ENCODE measurements around the gene SLX4IP. TPM values are rescaled to one million over a fixed set of nuclear protein-coding genes. Genes with fewer than 3 reads are reported as not detected.

Gene SLX4IP
- total RNA-seq, 2 donors from 2014 or later = 1.8 to 3.3 TPM

DNA sequence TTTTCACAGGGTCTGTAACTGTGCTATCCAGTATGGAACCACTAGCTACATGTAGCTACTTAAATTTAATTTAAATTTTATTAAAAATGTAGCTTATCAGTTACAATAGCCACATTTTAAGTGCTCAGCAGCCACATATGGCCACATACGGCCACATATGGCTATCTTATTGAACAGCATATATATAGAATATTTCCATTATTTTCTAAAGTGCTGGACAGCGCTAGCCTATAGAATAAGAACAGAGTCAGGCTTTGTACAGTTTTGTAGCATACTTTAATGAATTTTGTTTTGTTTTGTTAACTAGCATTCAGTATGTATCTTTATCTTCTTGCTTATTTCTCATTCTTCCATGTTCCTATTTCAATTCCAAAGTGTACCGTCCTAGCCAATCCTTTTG lies 120.3 kb downstream of the SLX4IP start:
- intact Hi-C loops (cut with DNase I) = loop anchor here in 1 of 2 donors (10.0 kb wide), 1 partner anchor 109 kb away; no protein-coding TSS in a partner anchor
- no peak for DNase-seq (ENCODE audit: low spot score)

DNA sequence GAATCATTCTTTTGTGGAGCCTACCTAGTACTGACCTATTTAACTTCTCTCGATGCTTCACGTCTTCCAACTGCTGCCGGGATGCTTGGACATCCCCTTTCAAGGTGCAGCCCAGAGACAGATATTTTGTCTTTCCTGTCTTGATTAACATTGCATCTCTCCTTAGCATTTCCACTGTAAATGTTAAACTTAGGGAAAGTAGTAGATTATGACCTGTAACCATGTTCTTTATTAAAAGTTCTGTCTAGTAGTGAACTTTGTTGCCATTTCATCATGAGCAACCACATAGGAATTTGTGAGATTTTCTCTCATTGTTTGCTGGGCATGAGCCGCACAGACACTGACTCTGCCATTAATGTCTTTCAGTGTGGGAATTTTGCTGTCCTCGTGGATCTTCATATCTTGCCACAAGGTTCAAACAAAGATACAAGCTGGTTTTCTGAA lies 120.8 kb downstream of the SLX4IP start:
- intact Hi-C loops (cut with DNase I) = loop anchor here (1.0 to 10.0 kb wide), 2 partner anchors 35 to 109 kb away; no protein-coding TSS in a partner anchor

DNA sequence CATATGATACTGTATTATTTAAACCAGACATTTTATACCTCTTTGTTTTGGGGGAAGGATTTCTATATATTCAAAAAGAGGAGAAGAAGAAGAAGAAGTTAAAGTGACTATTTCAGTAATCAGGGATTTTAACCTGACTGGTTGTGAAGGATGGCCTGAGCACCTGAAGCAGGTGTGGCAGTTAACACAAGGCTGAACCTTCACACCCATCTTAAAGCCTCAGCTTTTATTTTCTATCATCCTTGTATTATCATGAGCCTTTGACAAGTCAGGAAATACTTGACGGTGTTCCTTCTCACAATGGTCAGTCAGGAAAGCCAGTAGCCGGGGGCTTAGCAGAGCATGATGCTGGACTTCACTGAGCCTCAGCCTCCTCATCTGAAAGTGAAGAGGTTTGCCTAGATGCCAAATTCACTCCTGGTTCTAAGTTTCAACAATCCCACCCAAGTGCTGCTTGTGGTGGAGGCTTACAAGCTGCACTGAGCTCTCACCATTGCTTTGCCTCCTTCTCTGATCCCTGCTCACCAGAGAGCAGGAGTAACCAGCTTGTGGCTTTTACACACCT lies 121.5 kb downstream of the SLX4IP start:
- intact Hi-C loops (cut with DNase I) = loop anchor here (1.0 to 10.0 kb wide), 2 partner anchors 35 to 108 kb away; no protein-coding TSS in a partner anchor
- DNase-seq (ENCODE audit: low spot score) = no peak

More for the DNA sequence above, 120.8 kb downstream of the SLX4IP start:
- no peak for DNase-seq (ENCODE audit: low spot score)

DNA sequence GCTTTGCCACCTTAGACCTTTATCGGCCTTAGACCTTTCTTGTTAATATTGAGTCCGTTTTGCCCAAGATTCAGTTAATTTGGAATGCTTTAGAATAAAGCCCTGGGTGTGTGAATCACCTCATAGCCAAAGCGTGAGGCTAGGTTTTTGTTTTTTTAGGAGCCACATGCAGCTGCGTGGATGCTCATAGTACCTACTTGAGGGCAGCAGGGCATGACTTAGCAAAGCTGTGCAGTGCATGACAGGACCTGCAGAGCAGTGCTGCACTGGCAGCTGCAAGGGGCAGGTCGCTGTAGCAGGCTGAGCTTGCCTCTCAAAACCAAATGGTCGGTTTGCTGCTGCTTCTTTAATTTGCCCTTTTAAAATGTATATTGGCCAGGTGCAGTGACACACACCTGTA lies 122.6 kb downstream of the SLX4IP start:
- intact Hi-C loops (cut with DNase I) = loop anchor here in 1 of 2 donors (10.0 kb wide), 1 partner anchor 107 kb away; no protein-coding TSS in a partner anchor
- DNase-seq (ENCODE audit: low spot score) = no peak

DNA sequence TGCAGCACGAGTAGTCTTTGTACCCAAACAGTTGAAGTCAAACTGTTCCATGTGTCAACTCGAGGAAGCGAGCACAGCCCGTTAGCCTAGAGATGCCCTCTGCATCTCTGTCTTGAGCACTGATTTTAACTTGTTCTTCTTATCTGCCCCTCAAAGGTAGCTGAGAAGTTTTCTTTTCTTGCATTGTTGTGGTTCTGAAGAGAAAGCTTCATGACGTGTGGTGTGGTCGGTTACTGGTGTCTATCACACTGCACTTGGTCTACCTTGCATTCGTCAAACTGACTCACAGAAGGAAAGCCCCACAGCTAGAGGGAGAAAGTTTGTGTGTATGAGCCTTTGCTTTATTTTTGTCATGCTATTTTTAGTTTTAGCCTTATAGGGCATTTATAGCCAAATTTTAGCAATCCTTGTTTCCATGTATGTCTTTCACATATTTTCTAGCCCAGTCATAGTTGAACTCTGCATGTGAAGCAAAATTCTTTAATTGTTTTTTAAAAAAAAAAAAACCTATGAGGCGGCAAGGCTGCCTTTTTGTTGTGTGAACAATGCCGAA lies 123.6 kb downstream of the SLX4IP start:
- intact Hi-C loops (cut with DNase I) = loop anchor here in 1 of 2 donors (10.0 kb wide), 1 partner anchor 106 kb away; no protein-coding TSS in a partner anchor
- DNase-seq (ENCODE audit: low spot score) = no peak

DNA sequence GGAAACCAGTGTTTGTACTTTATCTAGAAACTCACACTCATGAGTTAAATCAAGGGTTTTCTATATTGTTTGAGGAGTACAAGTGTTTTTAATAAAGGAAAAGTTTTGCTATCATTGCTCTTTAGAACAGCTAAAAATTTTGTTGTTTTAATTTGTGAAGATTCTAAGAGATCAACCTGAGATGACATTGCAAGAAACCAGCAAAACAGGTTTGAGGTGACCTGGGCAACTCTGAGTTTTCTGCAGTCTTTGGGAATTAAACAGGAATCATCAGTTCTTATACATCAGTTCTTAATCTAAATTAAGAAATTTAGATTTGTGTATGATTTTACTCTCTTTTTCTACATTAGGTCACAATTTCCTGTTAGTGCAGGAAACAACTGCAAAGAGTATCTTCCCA lies 124.2 kb downstream of the SLX4IP start:
- intact Hi-C loops (cut with DNase I) = loop anchor here in 1 of 2 donors (10.0 kb wide), 1 partner anchor 106 kb away; no protein-coding TSS in a partner anchor
- DNase-seq (ENCODE audit: low spot score) = no peak

DNA sequence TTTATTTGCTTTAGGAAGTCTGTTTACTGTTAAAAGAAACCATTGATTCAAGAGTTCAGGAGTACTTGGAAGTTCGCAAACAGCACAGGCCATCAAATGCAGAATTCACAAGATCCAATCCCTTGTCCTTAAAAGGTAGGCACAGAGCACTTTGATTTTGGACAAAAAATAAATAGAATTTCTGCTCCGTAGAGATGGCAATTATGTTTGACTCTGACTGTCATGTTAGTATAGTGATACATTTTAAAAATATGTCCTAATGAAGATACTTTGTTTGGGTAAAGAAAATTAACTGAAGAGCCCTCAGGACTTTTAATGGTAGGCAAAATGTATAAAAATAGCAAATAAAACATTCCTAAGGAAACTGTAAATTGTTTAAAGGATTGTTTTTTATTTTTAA lies 125.6 kb downstream of the SLX4IP start:
- DNase-seq (ENCODE audit: low spot score) = no peak
- intact Hi-C loops (cut with DNase I) = no loop called here

DNA sequence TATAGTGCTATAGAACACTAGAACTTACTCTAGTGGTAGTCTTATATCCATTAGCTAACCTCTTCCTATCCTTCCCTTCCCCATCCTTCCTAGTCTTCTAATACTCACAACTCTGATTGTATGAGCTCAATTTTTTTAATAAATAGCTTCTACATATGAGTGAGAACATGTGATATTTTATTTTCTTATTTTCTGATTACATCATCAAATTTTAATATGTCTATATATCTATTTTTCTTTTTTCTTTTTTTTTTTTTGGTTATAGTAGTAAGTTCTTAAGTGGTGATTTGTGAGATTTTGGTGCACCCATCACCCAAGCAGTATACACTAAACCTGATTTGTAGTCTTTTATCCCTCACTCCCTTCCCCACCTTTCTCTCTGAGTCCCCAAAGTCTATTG lies 126.2 kb downstream of the SLX4IP start:
- intact Hi-C loops (cut with DNase I) = no loop called here
- no peak for DNase-seq (ENCODE audit: low spot score)

DNA sequence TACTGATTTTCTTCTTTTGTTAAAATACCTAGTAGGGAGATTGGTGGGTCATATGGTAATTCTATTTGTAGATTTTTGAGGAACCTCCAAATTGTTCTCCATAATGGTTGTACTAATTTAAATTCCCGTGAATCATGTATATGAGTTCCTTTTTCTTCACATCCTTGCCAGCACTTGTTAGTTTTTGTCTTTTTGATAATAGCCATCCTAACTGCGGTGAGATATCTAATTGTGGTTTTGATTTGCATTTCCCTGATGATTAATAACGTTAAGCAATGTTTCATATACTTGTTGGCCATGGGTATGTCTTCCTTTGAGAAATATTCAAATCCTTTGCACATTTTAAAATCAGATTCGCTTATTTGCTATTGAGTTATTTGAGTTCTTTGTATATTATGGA lies 127.8 kb downstream of the SLX4IP start:
- no peak for DNase-seq (ENCODE audit: low spot score)
- intact Hi-C loops (cut with DNase I) = no loop called here

DNA sequence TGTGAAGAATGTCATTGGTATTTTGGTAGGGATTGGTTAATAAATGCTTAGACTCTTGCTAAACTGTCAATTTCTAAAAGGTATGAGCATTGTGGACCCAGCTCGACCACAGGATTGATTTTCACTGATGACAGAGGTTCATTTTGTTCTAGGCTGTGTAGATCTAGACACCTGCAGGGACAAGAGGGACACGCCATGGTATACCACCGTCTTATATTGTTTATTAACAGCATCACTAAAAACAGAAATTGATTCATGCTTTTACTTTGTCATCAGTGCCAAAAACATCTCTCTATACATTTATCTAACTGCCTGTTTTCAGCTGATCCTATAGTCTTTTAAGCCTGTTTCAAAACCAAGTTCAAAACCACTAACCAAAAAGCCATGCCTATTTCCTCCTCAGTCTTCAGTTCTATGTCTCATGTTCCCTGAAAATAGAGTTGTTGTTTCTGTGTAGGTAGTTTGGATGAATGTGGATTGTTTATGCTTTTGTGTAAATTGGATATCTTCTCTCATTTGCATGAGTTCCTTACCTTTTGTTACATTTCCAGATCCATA lies 128.9 kb downstream of the SLX4IP start:
- no peak for DNase-seq (ENCODE audit: low spot score)
- intact Hi-C loops (cut with DNase I) = no loop called here

DNA sequence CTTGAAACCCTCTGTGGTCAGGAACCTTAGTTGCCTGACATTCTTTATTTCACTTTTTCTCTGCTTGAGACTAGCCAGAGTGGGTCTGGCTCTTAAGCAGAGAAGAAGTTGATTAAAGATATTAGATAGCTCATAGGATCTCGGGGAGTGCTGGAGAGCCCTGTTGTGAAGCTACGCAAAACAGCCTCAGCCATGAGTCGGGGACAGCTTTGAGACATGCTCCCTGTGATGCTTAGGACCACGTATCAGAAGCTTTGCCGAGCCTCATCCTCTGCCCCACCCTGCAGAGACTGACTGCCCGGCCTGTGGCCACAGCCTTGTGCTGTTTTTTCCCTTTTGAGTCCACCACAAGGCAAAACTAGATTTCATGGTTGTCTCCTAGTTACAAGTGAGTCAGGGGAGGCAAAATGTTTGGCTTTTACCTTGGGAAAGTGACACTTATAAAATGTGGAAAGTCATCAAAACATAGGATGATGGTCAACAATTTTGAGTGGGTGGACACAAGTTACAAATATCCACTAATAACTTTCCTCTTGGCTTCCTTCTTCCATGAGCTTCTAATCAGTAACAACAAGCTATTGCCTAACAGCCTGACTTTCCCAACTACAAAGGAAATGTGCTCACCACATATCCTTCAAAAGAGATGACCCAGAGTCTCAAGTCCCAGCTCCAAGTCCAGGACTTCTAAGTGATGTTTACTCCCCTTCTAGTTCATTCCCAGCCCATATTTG lies 130.3 kb downstream of the SLX4IP start:
- intact Hi-C loops (cut with DNase I) = no loop called here
- no peak for DNase-seq (ENCODE audit: low spot score)

DNA sequence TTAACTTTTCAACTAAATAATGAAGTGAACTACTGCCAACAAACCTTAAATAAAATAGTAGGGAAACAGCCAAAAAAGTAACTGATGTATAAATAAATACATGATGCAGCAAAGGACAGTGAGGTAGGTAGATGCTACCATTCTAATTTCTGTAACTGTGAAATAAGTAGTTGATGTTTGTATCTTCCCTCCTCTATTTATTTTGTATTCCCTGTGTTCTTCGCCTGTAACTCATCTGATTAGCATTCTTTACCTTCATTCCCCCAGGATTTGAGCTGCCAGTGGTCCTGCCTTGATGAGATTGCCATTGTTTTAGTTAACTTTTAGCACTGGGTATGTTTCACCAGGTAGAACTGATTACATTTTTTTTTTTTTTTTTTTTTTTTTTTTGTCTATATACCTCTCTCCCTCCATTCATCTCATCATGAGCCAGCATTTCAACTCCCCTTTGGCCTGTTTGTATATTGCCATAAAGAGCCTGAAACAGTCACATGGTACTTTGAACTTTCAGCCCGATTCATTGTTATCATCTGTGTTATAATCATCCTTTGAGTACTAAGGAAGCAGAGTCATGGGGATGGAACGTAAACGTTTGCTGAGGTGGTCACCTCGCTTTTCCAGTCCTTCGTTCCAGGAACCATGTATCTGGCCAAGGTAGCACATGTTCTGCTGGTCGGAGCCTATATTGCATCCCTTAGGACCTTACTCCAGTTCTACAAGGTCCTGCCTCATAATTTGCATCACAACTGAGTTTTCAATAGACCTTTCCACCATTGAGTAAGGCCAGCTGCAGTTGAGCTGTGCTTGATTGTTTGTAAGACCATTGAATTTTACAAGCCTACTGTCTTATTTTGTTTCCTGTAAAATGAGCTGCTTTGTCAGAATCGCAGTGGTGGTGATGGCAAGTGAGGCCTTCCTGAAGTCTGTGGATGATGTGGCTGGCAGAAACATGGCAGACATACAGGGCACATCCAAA lies 131.1 kb downstream of the SLX4IP start:
- no peak for DNase-seq (ENCODE audit: low spot score)
- intact Hi-C loops (cut with DNase I) = no loop called here

DNA sequence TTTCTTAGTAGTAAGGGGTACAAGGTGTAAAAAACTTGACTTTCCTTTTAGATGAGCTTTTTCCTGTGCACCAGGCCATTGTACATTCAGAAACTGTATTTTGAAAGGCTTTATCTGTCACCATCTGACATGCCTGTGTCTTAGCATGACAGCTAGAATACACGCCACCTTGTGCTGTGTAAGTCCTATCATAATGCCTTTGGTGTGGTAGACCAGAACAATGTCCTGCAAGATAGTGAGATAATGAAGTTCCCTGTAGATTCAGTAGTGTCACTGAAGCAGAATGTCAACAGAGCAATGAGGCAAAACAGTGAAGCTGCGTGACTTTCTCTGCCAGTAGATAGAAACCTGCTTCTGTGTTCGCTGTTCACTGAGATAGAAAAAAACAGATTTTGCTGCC lies 132.9 kb downstream of the SLX4IP start:
- intact Hi-C loops (cut with DNase I) = no loop called here

DNA sequence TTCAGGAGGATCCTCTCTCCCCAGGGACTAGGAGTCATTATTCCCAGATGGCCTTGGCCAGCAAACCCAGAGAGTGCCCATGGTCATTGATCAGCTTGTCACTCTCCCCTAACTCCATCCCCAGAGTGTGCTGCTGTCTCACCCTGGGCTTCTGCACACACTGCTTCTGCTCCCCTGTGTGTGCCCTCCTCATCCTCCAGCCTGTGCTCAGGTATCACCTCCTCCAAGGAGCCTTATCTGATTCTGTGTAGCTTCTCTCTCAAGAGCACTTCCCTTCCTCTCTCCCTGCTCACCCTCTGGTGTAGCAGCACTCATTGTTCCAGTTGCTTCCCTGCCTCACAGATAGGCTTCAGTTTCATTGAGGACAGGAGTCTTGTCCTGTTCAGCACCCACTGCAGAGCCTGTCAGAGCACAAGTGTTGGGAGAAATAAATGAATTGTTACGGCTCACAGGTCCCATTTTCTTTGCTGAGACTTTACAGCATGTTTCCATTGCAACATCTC lies 136.3 kb downstream of the SLX4IP start:
- no peak for DNase-seq (ENCODE audit: low spot score)
- intact Hi-C loops (cut with DNase I) = no loop called here

More for the DNA sequence above, 132.9 kb downstream of the SLX4IP start:
- DNase-seq (ENCODE audit: low spot score) = no peak

DNA sequence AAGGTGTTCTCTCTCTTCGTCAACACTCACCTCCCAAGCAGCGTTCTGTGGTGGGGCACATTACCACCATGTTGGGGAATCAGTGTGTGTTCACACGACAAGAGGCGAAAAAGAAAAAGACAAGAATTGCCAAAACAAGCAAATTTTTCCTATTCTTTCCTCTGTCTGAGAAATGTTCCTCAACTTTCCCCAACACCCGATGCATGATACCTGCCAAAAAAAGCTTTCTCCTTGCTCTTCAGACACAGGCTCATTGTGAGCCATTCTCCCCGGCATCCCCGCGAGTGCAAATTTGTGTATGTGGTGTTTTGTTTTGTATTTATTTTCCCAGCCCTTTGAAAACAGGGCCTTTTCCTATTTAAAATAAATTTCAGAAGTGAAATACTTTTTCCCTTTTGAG lies 137.7 kb downstream of the SLX4IP start:
- intact Hi-C loops (cut with DNase I) = no loop called here
- no peak for DNase-seq (ENCODE audit: low spot score)

DNA sequence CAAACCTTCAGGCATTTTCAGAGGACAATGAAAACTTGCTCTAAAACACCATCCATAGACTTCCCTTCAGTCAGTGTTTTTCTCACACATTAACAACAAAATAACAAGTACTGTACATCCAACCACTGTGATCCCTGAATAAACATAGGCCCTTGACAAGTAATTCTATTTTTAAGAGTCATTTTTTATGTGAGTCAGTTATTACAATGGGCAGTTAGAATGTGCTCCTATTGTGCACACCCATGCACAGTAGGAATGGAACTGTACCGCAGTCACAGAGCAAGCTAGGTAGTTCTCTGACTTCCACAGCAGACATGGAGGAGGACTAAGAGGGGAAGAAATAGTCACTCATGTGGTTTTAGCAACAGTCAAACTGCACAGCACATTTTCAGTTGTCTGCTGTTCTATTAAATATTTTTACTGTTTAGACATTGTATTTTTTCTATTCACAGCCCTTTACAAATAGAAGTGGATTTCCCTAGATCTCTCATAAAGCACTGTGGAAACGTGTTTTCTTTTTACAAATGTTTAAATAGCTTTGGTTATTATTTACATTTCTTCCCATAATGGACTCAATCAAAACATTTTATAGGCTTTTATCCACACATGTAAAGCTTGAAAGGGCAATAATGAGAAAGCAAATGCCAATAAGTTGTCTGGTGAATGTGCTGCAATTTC lies 138.3 kb downstream of the SLX4IP start:
- DNase-seq (ENCODE audit: low spot score) = no peak
- intact Hi-C loops (cut with DNase I) = no loop called here

DNA sequence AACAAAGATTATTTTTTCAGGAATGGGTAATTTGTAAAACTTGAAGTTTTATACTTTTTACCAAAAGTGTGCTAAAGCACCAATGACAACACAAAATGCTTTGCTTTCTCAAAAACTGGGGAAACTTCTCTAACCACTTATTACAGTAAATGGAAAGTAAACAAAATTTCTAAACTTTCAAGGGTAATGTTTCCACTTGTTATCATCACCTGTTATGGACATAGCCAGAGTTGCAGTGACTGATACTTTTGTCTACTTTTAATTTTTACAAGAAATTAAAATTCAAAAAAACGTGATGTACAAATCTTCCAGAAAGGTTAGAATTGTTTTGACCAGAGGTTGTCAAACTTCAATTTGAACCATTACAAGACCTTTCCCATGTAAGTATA lies 138.8 kb downstream of the SLX4IP start:
- no peak for DNase-seq (ENCODE audit: low spot score)
- intact Hi-C loops (cut with DNase I) = no loop called here

DNA sequence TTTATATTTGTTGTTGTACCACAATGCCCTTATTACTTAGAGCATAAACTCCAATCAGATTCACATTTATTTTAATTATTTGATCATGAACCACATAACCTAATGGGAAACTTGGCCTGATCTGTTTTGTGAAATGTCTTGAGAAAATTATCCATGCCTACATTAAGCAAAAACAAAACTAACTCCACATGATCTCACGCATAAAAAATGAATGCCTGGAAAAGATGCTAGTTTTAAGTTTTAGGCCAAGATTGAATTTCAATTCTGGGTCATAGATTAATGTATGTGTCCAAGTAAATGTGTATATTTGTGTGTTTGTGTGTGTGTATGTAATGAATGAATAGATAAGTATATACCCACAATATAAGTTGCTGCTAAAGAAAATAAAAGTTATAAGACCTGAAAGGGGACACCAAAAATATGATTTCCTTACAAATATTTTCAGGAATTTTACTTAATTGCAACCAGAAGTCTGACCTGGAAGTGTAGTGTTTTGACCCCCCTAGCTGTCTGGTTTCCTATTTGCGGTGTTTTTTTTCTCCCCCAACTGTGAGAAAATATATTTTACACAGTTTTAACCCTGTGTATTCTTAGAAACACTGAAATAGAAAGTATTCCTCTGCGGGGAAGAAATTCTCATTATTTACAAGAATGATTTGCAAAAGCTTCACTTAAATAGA lies 141.4 kb downstream of the SLX4IP start:
- DNase-seq (ENCODE audit: low spot score) = no peak
- intact Hi-C loops (cut with DNase I) = no loop called here

Measured in posterior vena cava (tissue), 2 donors.